LHCN-M2 (cell line): ENCODE data around the gene B4GALT1. TPM values are rescaled to one million over a fixed set of nuclear protein-coding genes. Genes with fewer than 3 reads are reported as not detected.

Experiments
- total RNA-seq: library from RNA; depleted of rRNA; stranded (reverse); fragments of >200 nt; gene quantifications from 2 replicates; pipeline ENCODE4 v1.2.3, GENCODE V29; 2014; rRNA removed

Gene B4GALT1
- total RNA-seq, 1 experiment from 2014 or later = 34.8 TPM

Other genes with a start within 250 kb of the B4GALT1 start
- gene APTX, start 165.7 kb downstream of the B4GALT1 start, total RNA-seq = 39.0 and 43.7 TPM in 2 replicates
- gene DNAJA1, start 142.1 kb downstream of the B4GALT1 start, total RNA-seq = 179 and 196 TPM in 2 replicates
- 23.5 and 25.7 TPM in 2 replicates for gene SMU1, start 90.7 kb downstream of the B4GALT1 start, total RNA-seq
- gene SPINK4, start 72.8 kb upstream of the B4GALT1 start, total RNA-seq = not detected in 2 replicates
- gene BAG1, start 97.4 kb upstream of the B4GALT1 start, total RNA-seq = 40.4 and 66.6 TPM in 2 replicates
- 77.4 and 78.9 TPM in 2 replicates for gene CHMP5, start 97.7 kb upstream of the B4GALT1 start, total RNA-seq
- gene NFX1, start 123.2 kb upstream of the B4GALT1 start, total RNA-seq = 20.2 and 23.4 TPM in 2 replicates
- gene AQP7, start 235.2 kb upstream of the B4GALT1 start, total RNA-seq = not detected in 2 replicates